HL-60 (cell line): ENCODE results near the gene SLC28A1.

Experiments used
- GABPA ChIP-seq: IDR thresholded peaks from 2 replicates; pipeline ENCODE4 v1.6.1; 2012; ENCODE audit warnings: low read depth
- POLR2AphosphoS5 ChIP-seq: IDR thresholded peaks from 2 replicates; pipeline ENCODE4 v1.6.1; 2012; ENCODE audit warnings: low read depth
- SPI1 ChIP-seq: IDR thresholded peaks from 2 replicates; pipeline ENCODE4 v1.6.1; 2012; ENCODE audit warnings: low read depth, mild to moderate bottlenecking, borderline replicate concordance
- TF ChIP-seq, protein P1 (sequence below): IDR thresholded peaks from one replicate; pipeline ENCODE4 v1.5.1; 2011; ENCODE audit warnings: low read length, control low read depth, inconsistent platforms; ENCODE audit not compliant: insufficient read depth
- TF ChIP-seq, protein P2 (sequence below): IDR thresholded peaks from 2 replicates; pipeline ENCODE4 v1.6.1; 2012; ENCODE audit warnings: low read depth; ENCODE audit not compliant: insufficient replicate concordance

DNA sequence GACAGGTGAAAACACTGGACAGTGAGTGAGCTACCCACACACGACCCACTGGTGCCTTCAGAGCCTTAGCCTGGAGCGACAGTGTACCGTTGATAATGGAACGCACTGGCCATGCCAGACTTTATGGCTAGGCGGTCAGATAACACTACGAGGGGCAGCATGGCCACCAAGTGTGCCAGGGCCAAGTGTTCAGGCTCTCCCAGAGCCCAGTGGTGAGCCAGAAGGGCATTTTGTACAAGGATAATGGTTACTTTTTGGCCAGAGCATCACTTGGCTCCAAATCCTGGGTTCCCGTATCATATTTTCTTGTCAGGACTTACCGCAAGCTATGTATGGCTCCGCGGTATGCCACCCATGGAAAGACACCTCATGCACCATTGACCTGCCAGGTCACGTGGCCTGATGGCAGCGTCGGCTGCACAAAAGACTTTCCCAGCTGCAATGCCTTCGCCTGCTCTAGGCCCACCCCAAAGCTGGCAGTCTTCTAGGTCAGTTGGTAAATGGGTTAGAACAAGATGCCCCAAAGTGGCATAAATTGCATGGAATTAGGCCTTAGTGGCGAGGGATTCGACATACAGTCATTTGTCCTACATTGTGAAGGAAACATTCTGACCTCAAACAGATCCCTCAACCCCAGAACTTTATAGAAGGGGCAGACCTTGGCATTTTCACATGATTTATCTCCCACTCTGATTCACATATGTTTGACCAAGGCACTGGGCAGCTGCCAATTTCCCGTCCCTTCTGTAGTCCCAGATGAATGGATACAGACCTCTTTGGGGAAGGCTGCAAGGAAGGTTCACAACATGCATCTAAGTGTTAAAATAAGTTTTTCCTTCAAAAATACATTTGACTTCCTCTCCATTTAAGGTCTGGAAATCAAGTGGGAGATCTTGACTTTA lies 12.2 kb upstream of the SLC28A1 start:
- TF ChIP-seq, protein P1, sequence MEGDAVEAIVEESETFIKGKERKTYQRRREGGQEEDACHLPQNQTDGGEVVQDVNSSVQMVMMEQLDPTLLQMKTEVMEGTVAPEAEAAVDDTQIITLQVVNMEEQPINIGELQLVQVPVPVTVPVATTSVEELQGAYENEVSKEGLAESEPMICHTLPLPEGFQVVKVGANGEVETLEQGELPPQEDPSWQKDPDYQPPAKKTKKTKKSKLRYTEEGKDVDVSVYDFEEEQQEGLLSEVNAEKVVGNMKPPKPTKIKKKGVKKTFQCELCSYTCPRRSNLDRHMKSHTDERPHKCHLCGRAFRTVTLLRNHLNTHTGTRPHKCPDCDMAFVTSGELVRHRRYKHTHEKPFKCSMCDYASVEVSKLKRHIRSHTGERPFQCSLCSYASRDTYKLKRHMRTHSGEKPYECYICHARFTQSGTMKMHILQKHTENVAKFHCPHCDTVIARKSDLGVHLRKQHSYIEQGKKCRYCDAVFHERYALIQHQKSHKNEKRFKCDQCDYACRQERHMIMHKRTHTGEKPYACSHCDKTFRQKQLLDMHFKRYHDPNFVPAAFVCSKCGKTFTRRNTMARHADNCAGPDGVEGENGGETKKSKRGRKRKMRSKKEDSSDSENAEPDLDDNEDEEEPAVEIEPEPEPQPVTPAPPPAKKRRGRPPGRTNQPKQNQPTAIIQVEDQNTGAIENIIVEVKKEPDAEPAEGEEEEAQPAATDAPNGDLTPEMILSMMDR: no peak
- TF ChIP-seq, protein P2, sequence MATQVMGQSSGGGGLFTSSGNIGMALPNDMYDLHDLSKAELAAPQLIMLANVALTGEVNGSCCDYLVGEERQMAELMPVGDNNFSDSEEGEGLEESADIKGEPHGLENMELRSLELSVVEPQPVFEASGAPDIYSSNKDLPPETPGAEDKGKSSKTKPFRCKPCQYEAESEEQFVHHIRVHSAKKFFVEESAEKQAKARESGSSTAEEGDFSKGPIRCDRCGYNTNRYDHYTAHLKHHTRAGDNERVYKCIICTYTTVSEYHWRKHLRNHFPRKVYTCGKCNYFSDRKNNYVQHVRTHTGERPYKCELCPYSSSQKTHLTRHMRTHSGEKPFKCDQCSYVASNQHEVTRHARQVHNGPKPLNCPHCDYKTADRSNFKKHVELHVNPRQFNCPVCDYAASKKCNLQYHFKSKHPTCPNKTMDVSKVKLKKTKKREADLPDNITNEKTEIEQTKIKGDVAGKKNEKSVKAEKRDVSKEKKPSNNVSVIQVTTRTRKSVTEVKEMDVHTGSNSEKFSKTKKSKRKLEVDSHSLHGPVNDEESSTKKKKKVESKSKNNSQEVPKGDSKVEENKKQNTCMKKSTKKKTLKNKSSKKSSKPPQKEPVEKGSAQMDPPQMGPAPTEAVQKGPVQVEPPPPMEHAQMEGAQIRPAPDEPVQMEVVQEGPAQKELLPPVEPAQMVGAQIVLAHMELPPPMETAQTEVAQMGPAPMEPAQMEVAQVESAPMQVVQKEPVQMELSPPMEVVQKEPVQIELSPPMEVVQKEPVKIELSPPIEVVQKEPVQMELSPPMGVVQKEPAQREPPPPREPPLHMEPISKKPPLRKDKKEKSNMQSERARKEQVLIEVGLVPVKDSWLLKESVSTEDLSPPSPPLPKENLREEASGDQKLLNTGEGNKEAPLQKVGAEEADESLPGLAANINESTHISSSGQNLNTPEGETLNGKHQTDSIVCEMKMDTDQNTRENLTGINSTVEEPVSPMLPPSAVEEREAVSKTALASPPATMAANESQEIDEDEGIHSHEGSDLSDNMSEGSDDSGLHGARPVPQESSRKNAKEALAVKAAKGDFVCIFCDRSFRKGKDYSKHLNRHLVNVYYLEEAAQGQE: no peak
- no peak for TF ChIP-seq POLR2AphosphoS5
- no peak for TF ChIP-seq GABPA
- TF ChIP-seq SPI1: no peak
